CD4-positive, alpha-beta memory T cell (primary cell): ENCODE results near the gene PTPRB. TPM values are rescaled to one million over a fixed set of nuclear protein-coding genes. Genes with fewer than 3 reads are reported as not detected.
A peak's percentile ranks its signal among the peaks of the same experiment; 100 is the strongest.

ENCODE experiments used
- CTCF ChIA-PET: fragments of 350-600 bp; sonication (Branson Sonifier 250); formaldehyde crosslinking; loops from one replicate; lab custom pipeline; 2021; ENCODE audit warnings: inconsistent platforms; ENCODE audit not compliant: partially characterized antibody; lab: Charles Lee
- POLR2A ChIA-PET: fragments of 350-600 bp; sonication (Branson Sonifier 250); formaldehyde crosslinking; loops from one replicate; lab custom pipeline; 2021; ENCODE audit not compliant: partially characterized antibody; lab: Charles Lee
- DNase-seq, 5 donors: peaks; one replicate each; pipeline versions ENCODE4 v3.0.0 to v3.0.0-alpha.2; 2020 to 2022; ENCODE audit warnings: mixed read lengths in 1 of 5
- H3K27ac ChIP-seq: one replicate; pipeline ENCODE4 v1.7.0; 2013; ENCODE audit warnings: low read depth, low read length
- H3K27me3 ChIP-seq: 2 replicates; pipeline ENCODE4 v1.7.0; 2013; ENCODE audit warnings: mild to moderate bottlenecking, low read length, moderate library complexity; ENCODE audit not compliant: insufficient read depth
- H3K36me3 ChIP-seq: 2 replicates; pipeline ENCODE4 v1.7.0; 2013; ENCODE audit warnings: mild to moderate bottlenecking, low read length, moderate library complexity; ENCODE audit not compliant: insufficient read depth
- H3K4me1 ChIP-seq: 2 replicates; pipeline ENCODE4 v1.7.0; 2013; ENCODE audit warnings: mild to moderate bottlenecking, low read length, moderate library complexity; ENCODE audit not compliant: insufficient read depth
- H3K4me3 ChIP-seq, 2 donors: one replicate each; pipeline ENCODE4 v1.7.0; 2013; ENCODE audit warnings: low read length in 2 of 2, mild to moderate bottlenecking in 1 of 2
- H3K9me3 ChIP-seq, 2 donors: one replicate each; pipeline ENCODE4 v1.7.0; 2013; ENCODE audit warnings: low read length in 2 of 2, control low read depth in 1 of 2; ENCODE audit not compliant: control insufficient read depth in 1 of 2
- H3K27ac Mint-ChIP-seq, 7 donors: one replicate each; pipeline ENCODE4 v1.8.0; 2020 to 2021; ENCODE audit warnings: mixed read lengths in 7 of 7, mild to moderate bottlenecking in 6 of 7, inconsistent platforms in 3 of 7, moderate library complexity in 3 of 7
- H3K27me3 Mint-ChIP-seq, 2 donors: one replicate each; pipeline ENCODE4 v1.8.0; 2020 to 2021; ENCODE audit warnings: mixed read lengths in 2 of 2
- H3K36me3 Mint-ChIP-seq, 2 donors: one replicate each; pipeline ENCODE4 v1.8.0; 2020 to 2021; ENCODE audit warnings: mixed read lengths in 2 of 2, inconsistent platforms in 1 of 2, mild to moderate bottlenecking in 1 of 2
- H3K4me1 Mint-ChIP-seq, 4 donors: one replicate each; pipeline ENCODE4 v1.8.0; 2020 to 2021; ENCODE audit warnings: mixed read lengths in 4 of 4, mild to moderate bottlenecking in 1 of 4
- H3K4me3 Mint-ChIP-seq, 8 donors: one replicate each; pipeline ENCODE4 v1.8.0; 2020 to 2021; ENCODE audit warnings: mixed read lengths in 8 of 8, mild to moderate bottlenecking in 7 of 8, moderate library complexity in 6 of 8, inconsistent platforms in 3 of 8
- H3K9me3 Mint-ChIP-seq, 8 donors: one replicate each; pipeline ENCODE4 v1.8.0; 2020 to 2021; ENCODE audit warnings: mixed read lengths in 8 of 8, mild to moderate bottlenecking in 5 of 8, inconsistent platforms in 3 of 8, moderate library complexity in 1 of 8
- intact Hi-C: fragments of 100-400 bp; cut with micrococcal nuclease; formaldehyde crosslinking; loops from one replicate; pipeline ENCODE4 v1.15.1; 2023
- polyA plus RNA-seq, 2 donors: library from polyadenylated mRNA; unstranded; fragments of 300-500 nt; fragmentation: Illumina TruSeq; gene quantifications; one replicate each; pipeline ENCODE4 v1.2.3, GENCODE V29; 2021
- total RNA-seq, 2 experiments: library from RNA; stranded (reverse); gene quantifications; one replicate each; pipeline ENCODE4 v1.2.3, GENCODE V29; 2021

Gene PTPRB
- total and polyA plus RNA-seq, 4 experiments from 2014 or later, result not detected

- Mint-ChIP-seq H3K36me3 (no peaks in the 10 kb centered on the region), H3K27ac (no peak overlapping the region), H3K27me3 (peaks cover 3 to 5% of the 10 kb centered on the region in 2 donors), H3K4me1 (no peaks in the 10 kb centered on the region), H3K9me3 (peaks cover 0 to 9% (median under 1%) of the 10 kb centered on the region in 8 donors), H3K4me3 (no peak overlapping the region)
- H3K27ac ChIP-seq, result no peak overlapping the region
- ChIA-PET CTCF (no interaction called here), POLR2A (no interaction called here)
- H3K36me3 ChIP-seq, result no peaks in the 10 kb centered on the region
- no peaks in the 10 kb centered on the region for H3K27me3 ChIP-seq
- H3K4me3 ChIP-seq, result no peak overlapping the region
- no peaks in the 10 kb centered on the region for H3K4me1 ChIP-seq
- H3K9me3 ChIP-seq, result no peaks in the 10 kb centered on the region
- intact Hi-C loops, result no loop called here
- no peak for DNase-seq
Measured at GRCh38 chr12:70627677-70628076, 9.6 kb downstream of the PTPRB start.

DNA sequence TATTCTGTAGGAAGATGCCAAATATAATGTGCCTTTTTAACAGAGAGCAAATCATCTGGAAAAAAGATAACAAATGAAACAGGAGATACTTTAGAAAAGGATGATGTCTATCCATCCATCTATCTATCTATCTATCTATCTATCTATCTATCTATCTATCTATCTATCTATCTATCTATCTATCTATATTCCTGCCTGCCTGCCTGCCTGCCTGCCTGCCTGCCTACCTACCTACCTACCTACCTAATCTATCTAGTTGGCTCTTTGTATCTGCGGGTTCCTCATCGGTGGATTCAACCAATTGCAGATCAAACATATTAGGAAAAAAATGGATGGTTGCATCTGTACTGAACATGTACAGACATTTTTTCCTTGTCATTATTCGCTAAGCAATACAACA, 11.0 kb downstream of the PTPRB start:
- Histone ChIP-seq H3K36me3 (no peaks in the 10 kb centered on the region), H3K4me1 (no peaks in the 10 kb centered on the region), H3K27me3 (no peaks in the 10 kb centered on the region), H3K27ac (no peak overlapping the region), H3K4me3 (no peak overlapping the region), H3K9me3 (no peaks in the 10 kb centered on the region)
- POLR2A ChIA-PET, result no interaction called here
- Mint-ChIP-seq H3K36me3 (no peaks in the 10 kb centered on the region), H3K27me3 (peaks cover 3 to 6% of the 10 kb centered on the region in 2 donors), H3K9me3 (peaks cover 0 to 9% (median under 1%) of the 10 kb centered on the region in 8 donors), H3K4me1 (no peaks in the 10 kb centered on the region), H3K27ac (no peak overlapping the region), H3K4me3 (no peak overlapping the region)
- CTCF ChIA-PET, result no interaction called here
- DNase-seq, result no peak
- intact Hi-C loops, result no loop called here

DNA sequence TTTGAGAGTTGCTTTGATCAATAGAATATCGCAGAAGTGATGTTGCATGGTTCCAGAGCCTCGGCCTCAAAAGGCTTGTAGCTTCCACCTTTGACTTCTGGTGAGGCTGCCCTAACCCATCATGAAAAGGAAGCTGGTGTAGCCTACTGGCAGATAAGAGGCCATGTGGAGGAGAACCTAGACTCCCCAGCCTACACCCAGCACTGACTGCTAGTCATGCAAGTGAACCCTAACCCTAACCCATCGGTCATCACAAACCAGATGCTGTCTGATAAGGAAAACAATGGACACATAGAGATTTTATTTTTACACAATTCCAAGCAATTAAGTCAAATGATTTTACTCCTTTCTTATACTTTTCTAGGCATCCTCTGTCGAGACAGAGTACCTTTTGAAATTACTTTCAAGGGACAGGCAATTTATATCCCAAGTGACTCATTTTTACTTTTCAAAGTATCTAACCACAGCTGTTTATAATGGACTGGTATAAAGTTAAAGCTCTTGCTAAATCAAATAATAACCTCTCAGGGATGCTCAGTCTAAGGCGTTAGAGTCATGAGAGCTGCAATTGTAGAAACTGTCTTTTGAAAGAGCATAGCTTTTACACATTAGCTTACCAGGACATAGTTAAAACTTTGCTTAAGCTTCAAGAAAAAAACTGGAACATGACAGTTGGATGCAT, 17.6 kb downstream of the PTPRB start:
- Mint-ChIP-seq H3K36me3 (no peaks in the 10 kb centered on the region), H3K4me1 (no peaks in the 10 kb centered on the region), H3K27me3 (peaks cover 4 to 8% of the 10 kb centered on the region in 2 donors), H3K9me3 (no peaks in the 10 kb centered on the region), H3K4me3 (no peak overlapping the region), H3K27ac (no peak overlapping the region)
- Histone ChIP-seq H3K27me3 (no peaks in the 10 kb centered on the region), H3K36me3 (no peaks in the 10 kb centered on the region), H3K27ac (no peak overlapping the region), H3K9me3 (no peaks in the 10 kb centered on the region), H3K4me1 (no peaks in the 10 kb centered on the region), H3K4me3 (no peak overlapping the region)
- DNase-seq, result no peak
- POLR2A ChIA-PET, result no interaction called here
- CTCF ChIA-PET, result no interaction called here
- intact Hi-C loops, result no loop called here

- H3K36me3 Mint-ChIP-seq, result no peaks in the 10 kb centered on the region
- CTCF ChIA-PET, result no interaction called here
- Histone ChIP-seq H3K27me3 (no peaks in the 10 kb centered on the region), H3K9me3 (no peaks in the 10 kb centered on the region), H3K4me1 (no peaks in the 10 kb centered on the region), H3K4me3 (no peak overlapping the region), H3K27ac (no peak overlapping the region), H3K36me3 (no peaks in the 10 kb centered on the region)
- H3K9me3 Mint-ChIP-seq, result no peaks in the 10 kb centered on the region
- no peaks in the 10 kb centered on the region for H3K4me1 Mint-ChIP-seq
- DNase-seq, result no peak
- POLR2A ChIA-PET, result no interaction called here
- peaks cover 6 to 9% of the 10 kb centered on the region in 2 donors for H3K27me3 Mint-ChIP-seq
- H3K4me3 Mint-ChIP-seq, result no peak overlapping the region
- no peak overlapping the region for H3K27ac Mint-ChIP-seq
- intact Hi-C loops, result no loop called here
Measured at GRCh38 chr12:70618371-70618770, 18.9 kb downstream of the PTPRB start.

GRCh38 chr12:70617450-70617849, 19.8 kb downstream of the PTPRB start:
- Mint-ChIP-seq H3K36me3 (no peaks in the 10 kb centered on the region), H3K27ac (no peak overlapping the region), H3K27me3 (peaks cover 7 to 9% of the 10 kb centered on the region in 2 donors), H3K4me1 (no peaks in the 10 kb centered on the region), H3K9me3 (no peaks in the 10 kb centered on the region), H3K4me3 (no peak overlapping the region)
- Histone ChIP-seq H3K27me3 (no peaks in the 10 kb centered on the region), H3K4me1 (no peaks in the 10 kb centered on the region), H3K27ac (no peak overlapping the region), H3K4me3 (no peak overlapping the region), H3K9me3 (no peaks in the 10 kb centered on the region), H3K36me3 (no peaks in the 10 kb centered on the region)
- DNase-seq, result no peak
- CTCF ChIA-PET, result no interaction called here
- intact Hi-C loops, result no loop called here
- POLR2A ChIA-PET, result no interaction called here

GRCh38 chr12:70615174-70615866, 21.9 kb downstream of the PTPRB start:
- Mint-ChIP-seq H3K27ac (no peak overlapping the region), H3K27me3 (peaks cover 16 to 21% of the 10 kb centered on the region in 2 donors), H3K4me3 (no peak overlapping the region), H3K4me1 (peaks cover 3 to 4% (median 3%) of the 10 kb centered on the region in 4 donors), H3K9me3 (no peaks in the 10 kb centered on the region), H3K36me3 (no peaks in the 10 kb centered on the region)
- intact Hi-C loops, result no loop called here
- DNase-seq, result no peak
- no peak overlapping the region for H3K4me3 ChIP-seq
- POLR2A ChIA-PET, result no interaction called here
- no peaks in the 10 kb centered on the region for H3K4me1 ChIP-seq
- CTCF ChIA-PET, result no interaction called here
- no peaks in the 10 kb centered on the region for H3K36me3 ChIP-seq
- no peak overlapping the region for H3K27ac ChIP-seq
- H3K27me3 ChIP-seq, result no peaks in the 10 kb centered on the region
- H3K9me3 ChIP-seq, result no peaks in the 10 kb centered on the region

DNA sequence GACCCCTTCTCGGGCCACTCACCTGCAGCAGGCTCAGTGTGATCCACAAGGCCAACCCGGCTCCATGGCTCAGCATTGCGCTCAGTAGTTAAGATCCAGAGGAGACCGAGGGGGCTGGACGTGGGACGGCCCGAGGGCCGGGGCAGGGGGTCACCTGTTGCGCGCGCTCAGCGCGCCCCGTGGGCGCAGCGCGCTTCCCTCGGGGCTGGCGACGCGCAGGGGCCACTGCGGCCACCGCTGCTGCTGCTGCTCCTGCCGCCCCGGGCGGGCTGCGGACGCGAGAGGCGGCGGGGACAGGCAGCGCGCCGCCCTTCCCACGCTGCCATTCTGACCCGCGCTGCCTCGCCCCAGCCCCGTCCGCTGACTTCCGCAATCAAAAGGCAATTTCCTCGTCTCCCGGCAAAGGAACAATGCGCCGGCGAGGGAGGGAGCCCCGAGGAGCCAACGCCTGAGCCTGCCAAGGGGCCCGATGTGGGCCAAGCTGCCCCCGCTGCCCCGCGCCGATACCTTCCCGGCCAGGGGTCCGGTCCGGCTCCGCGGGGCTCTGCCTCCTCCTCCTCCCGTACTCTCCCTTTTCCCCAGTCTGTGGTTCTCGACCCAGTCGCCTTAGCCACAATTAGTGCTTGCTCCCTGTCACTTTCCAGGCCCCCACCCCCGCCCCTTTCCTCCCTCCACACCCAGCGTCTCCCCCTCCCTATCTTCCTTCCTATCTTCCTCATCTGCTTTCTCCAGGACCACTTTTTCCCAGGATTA, 27.3 kb downstream of the PTPRB start:
- Mint-ChIP-seq H3K27me3 (peaks cover 26 to 29% of the 10 kb centered on the region in 2 donors), H3K27ac (no peak overlapping the region), H3K36me3 (no peaks in the 10 kb centered on the region), H3K4me3 (peak overlapping the region in 3 of 8 donors; percentile 65 to 72 (median 66)), H3K4me1 (peaks cover 3 to 11% (median 4%) of the 10 kb centered on the region in 4 donors), H3K9me3 (peaks cover 0 to 2% (median 0%) of the 10 kb centered on the region in 8 donors)
- POLR2A ChIA-PET, result no interaction called here
- intact Hi-C loops, result no loop called here
- CTCF ChIA-PET, result no interaction called here
- Histone ChIP-seq H3K4me1 (no peaks in the 10 kb centered on the region), H3K36me3 (no peaks in the 10 kb centered on the region), H3K9me3 (no peaks in the 10 kb centered on the region), H3K27me3 (no peaks in the 10 kb centered on the region), H3K27ac (no peak overlapping the region), H3K4me3 (no peak overlapping the region)
- DNase-seq, result no peak
